Uterus (tissue), 2 donors: ENCODE data around the gene NOP53.

Experiments
- CTCF ChIP-seq, 4 experiments: fragments of 200-600 bp in 2 of 4; fragments of 450-650 bp in 2 of 4; sonication (generic) in 2 of 4; IDR thresholded peaks; one replicate each; pipeline ENCODE4 v1.5.1; 2016 to 2019; ENCODE audit warnings: antibody characterized with exemption in 4 of 4, mild to moderate bottlenecking in 2 of 4, moderate library complexity in 1 of 4
- POLR2A ChIP-seq, 2 donors: fragments of 450-650 bp; IDR thresholded peaks; one replicate each; pipeline ENCODE4 v1.6.1; 2016; ENCODE audit warnings: antibody characterized with exemption in 2 of 2, mild to moderate bottlenecking in 1 of 2, moderate library complexity in 1 of 2

GRCh38 chr19:47700934-47701716, 44.2 kb upstream of the NOP53 start:
- no peak for TF ChIP-seq POLR2A (IDR thresholded peaks at IDR 0.05)
- no peak for TF ChIP-seq CTCF (IDR thresholded peaks at IDR 0.05)
